Fibroblast of gingiva (primary cell): Measurements from ENCODE around the gene PPP2R2C.

Experiments used
- DNase-seq: peaks from one replicate; pipeline ENCODE4 v3.0.0-alpha.2; 2011; ENCODE audit warnings: low read depth

The PPP2R2C gene

GRCh38 chr4:6378493-6379445 lies 93.6 kb downstream of the PPP2R2C start:
- DNase-seq, result no peak

- no peak for DNase-seq
Measured at GRCh38 chr4:6377626-6378492, 94.6 kb downstream of the PPP2R2C start.

- no peak for DNase-seq
Measured at GRCh38 chr4:6375620-6376295, 96.7 kb downstream of the PPP2R2C start.

GRCh38 chr4:6374575-6374974 lies 97.8 kb downstream of the PPP2R2C start:
- no peak for DNase-seq

- DNase-seq, result no peak
Measured at GRCh38 chr4:6373541-6374410, 98.6 kb downstream of the PPP2R2C start.

DNA sequence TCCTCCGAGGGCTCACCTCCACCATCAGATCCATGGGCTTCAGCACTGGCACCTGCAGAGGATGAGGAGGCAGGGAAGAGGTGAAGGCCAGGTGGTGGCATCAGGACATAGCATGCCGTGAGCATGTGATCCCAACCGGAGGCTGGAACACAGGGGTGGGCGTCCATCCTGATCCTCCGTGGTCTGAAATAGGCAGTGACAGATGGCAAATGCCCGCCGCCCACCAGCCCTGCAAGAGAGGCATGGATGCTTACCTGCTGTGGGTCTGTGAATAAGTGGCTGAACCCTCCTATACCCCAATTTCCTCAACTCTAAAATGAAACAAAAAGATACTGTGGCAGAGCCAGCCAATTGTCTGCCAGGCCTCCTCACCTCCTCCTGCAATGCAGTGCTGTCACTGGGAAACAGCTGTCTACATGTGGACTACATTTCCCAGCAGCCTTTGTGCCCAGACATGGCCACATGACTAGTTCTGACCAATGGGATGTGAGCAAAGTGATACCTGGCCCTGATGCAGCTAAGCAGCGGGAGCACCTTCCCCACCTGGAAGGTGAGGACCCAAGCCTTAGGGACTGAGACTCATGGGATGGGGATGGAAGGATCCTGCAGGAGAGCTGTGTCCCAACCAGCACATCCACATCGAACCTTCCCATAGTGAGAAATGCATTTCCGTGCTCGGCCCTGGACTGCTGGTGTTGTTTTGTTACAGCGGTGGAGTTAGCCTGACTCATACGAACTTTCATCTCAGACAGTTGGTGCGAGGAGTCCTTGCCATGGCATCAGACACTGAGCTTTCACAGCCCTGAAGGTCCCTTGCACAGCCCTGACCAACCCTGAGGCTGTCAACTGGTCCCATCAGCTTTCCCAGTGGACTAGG lies 99.5 kb downstream of the PPP2R2C start:
- DNase-seq, result no peak

DNA sequence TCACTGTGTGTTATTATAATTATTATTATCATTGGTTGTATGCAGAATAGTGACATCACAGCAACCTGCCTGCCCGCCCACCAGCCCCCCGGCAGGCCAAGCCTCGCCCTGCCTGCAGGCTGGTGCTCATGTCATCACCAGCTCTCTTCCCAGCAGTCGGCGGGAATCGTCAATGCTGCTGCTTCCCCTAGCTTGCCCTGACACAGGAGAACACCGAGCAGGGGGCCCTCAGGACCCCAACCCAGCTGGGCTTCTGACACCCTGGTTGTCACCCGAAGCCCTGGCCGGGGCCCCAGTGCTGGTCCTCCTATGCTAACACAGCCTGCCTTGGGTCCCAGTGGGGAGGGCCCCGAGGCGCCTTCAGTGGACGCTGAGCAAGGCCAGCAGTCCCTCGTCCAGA lies 100.6 kb downstream of the PPP2R2C start:
- DNase-seq, result no peak

DNA sequence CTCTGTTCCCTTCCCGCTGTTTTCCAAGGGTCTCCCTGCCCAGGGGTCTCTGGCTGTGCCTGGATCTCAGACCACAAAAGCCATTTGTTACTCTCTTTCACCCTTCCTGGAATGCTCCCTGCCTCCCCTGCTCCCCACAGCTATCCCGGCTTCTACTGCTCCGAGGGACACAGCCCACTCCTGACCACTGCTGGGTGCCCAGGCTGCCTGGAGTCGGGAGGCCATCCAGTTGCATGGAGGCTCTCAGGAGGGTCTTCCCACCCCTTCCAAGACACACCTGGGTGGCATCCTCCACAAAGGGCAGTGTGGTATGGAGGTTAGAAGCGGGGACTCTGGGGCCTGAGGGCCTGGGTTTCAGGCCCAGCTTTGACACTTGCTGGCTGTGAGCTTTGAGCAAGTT lies 101.1 kb downstream of the PPP2R2C start:
- no peak for DNase-seq

DNA sequence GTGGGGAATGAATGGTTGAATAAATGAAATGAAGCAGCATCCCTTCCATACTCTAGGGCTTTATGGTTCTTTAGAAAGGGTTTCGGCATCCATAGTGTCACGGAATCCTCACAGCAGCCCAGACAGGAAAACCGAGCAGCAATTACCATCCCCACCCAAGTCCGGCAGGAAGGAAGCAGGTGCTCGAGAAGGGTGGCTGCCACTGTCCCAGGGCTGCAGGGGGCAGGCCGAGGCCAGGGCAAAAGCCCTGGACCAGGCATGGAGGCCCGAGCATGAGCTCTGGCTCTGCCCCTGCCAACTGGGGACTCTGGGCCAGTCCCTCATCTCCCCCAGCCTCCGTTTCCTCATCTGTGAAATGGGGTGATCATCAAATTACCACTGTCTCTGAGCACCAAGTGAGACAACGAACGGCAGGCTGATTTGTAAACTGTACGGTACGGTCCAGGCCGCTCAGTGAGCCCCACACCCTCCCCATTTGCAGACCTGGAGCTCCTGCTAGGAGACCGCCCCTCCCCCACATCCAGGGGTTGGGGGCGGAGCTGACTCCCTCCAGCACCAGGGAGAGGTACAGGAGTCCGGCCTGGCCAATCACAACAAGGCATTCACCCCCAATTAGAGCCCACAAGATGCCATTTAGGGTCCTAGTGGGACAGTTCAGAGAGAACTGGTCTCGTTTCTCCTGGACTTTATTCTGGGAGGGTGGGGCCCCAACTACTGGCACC lies 102.3 kb downstream of the PPP2R2C start:
- no peak for DNase-seq

DNA sequence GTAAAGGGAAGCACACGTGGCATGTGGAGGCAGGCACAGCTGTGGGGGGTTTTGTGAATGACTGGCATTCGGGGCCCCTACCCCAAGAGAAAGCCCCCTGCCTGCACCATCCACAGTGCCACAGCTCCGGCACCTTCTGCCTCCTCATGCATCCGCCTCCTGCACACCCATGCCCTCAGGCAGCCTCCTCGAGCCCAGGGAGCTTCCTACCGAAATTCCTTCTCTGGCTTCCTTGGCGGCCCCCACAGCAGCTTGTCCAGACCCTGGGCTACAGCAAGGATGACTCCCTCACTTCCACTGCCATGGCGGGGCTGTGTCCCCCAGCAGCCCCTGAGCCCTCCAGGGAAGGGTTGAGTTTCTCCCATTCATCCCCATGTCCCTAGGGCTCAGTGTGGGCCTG lies 102.9 kb downstream of the PPP2R2C start:
- DNase-seq, result no peak

DNA sequence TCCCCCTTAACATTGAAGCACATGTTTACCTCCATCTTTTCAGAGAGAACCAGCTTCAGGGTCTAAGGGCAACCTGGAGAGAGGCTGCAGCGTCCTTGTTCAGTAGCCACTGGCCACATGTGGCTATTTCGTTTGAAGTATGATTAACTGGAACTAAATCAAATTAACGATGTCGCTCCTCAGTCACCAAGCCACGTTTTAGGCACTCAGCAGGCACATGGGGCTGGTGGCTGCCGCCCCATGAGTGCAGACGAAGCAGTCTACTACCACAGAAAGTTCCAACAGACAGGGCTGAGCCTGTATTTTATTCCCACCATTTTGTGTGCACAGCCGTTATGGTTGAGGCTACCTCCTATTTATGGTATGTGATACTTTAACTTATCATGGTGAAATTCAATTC lies 103.4 kb downstream of the PPP2R2C start:
- DNase-seq, result no peak

GRCh38 chr4:6368601-6369000 lies 103.8 kb downstream of the PPP2R2C start:
- no peak for DNase-seq

DNA sequence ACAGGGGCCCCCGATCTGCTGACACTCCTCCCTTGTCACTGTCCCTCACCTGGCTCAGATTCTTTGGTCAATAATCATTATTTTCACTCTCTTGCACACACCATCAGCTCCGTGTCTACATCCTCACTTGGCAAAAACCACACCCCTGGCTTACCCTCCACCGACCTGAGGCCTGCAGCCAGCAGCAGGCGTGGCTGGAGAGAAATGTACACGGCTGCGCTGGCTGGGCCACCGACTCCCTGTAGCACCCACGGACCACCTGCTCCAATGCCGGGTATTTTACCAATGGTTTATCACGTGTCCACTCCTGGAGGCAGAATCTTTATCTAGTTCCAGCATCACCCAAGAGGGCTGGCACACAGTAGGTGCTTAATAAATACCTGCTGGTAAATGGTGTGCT lies 104.3 kb downstream of the PPP2R2C start:
- no peak for DNase-seq

DNA sequence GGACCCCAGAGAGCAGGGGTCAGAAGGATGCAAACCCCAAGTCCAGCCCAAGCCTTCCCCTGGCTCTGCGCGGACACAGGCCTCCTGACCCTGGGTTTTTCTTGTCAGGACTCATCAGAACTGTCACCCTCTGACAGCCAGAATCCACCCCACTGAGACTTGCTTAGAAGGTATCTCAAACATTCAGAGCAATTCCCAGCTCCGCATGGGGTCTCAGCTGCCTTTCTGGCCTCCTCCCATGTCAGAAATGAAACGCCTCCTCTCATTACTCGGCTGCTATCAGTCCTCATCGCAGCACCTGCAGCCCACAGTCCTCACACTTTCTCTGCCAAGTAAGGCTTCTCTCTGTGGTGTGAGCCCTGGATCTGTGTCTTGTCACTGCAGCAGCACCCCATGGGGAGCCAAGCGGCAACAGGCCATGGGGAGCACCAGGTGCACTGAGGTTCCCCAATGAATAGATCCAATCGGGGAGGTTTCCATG lies 105.0 kb downstream of the PPP2R2C start:
- no peak for DNase-seq

GRCh38 chr4:6366581-6366980 lies 105.8 kb downstream of the PPP2R2C start:
- DNase-seq, result no peak

- no peak for DNase-seq
Measured at GRCh38 chr4:6365545-6366086, 106.8 kb downstream of the PPP2R2C start.

DNA sequence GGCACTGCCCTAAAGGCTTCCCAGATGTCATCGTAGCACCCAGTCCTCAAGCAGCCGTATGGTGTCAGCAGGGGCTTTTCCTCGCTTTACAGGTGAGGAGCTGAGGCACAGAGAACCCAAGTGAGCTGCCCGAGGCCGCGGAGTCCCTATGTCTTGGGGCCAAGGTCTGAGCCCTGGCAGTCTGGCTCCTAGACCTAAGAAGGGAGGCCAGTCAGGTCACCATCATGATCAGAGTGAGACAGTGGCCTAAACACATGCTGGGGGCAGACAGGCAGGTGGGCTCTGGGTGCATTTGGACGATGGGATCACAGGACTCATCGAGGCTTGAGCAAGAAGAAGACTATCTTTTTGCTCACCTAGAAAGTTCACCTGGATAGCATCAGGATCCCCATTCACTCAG lies 107.8 kb downstream of the PPP2R2C start:
- DNase-seq, result no peak

- no peak for DNase-seq
Measured at GRCh38 chr4:6364146-6364545, 108.3 kb downstream of the PPP2R2C start.

DNA sequence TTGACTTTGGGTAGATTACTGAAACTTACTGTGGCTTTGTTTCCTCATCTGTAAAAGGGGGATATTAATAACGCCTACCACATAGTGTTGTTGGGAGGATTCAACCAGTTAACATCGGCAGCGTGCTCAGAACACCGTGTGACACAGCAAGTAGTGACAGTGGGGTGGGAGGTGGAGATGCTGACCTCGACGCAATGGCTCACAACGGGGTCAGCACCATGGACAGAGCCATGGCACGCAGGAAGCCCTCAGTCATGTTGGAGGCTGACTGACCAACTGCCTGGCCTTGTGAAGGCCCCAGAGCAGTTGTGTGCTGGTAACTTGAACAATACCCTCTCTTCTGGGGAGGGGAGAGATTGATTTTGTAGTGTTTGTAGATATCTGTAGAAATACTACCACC lies 109.5 kb downstream of the PPP2R2C start:
- no peak for DNase-seq
